Peyer's patch (tissue), 4 donors: ENCODE results near the gene RPS6KB1.

Source experiments
- POLR2A ChIP-seq, 2 donors: fragments of 450-650 bp; IDR thresholded peaks; one replicate each; pipeline ENCODE4 v1.5.1; 2017; ENCODE audit warnings: antibody characterized with exemption in 2 of 2, mild to moderate bottlenecking in 2 of 2, moderate library complexity in 2 of 2
- TF ChIP-seq, protein P1 (sequence below), 6 experiments: fragments of 450-650 bp in 4 of 6; fragments of 200-600 bp in 2 of 6; sonication (generic) in 1 of 6; IDR thresholded peaks; one replicate each; pipeline ENCODE4 v1.5.1; 2017 to 2019; ENCODE audit warnings: antibody characterized with exemption in 6 of 6, mild to moderate bottlenecking in 3 of 6, moderate library complexity in 1 of 6

- TF ChIP-seq, protein P1, sequence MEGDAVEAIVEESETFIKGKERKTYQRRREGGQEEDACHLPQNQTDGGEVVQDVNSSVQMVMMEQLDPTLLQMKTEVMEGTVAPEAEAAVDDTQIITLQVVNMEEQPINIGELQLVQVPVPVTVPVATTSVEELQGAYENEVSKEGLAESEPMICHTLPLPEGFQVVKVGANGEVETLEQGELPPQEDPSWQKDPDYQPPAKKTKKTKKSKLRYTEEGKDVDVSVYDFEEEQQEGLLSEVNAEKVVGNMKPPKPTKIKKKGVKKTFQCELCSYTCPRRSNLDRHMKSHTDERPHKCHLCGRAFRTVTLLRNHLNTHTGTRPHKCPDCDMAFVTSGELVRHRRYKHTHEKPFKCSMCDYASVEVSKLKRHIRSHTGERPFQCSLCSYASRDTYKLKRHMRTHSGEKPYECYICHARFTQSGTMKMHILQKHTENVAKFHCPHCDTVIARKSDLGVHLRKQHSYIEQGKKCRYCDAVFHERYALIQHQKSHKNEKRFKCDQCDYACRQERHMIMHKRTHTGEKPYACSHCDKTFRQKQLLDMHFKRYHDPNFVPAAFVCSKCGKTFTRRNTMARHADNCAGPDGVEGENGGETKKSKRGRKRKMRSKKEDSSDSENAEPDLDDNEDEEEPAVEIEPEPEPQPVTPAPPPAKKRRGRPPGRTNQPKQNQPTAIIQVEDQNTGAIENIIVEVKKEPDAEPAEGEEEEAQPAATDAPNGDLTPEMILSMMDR (IDR thresholded peaks at IDR 0.05): no peak
- TF ChIP-seq POLR2A (IDR thresholded peaks at IDR 0.05): no peak
Observed at GRCh38 chr17:59884861-59885260, 8.1 kb upstream of the RPS6KB1 start.
